Measurements from ENCODE around the gene SCRN2. TPM values are rescaled to one million over a fixed set of nuclear protein-coding genes. Genes with fewer than 3 reads are reported as not detected.

Gene SCRN2
- total RNA-seq (2014; rRNA removed) (44.0 and 47.9 TPM in 2 replicates), Bru-seq, nascent RNA (percentile 84 among the genes with signal in this experiment), BruChase-seq, experiment 1, labeled RNA remaining after a 6-hour chase (percentile 74 among the genes with signal in this experiment), BruChase-seq, experiment 2, labeled RNA remaining after a 2-hour chase (percentile 87 among the genes with signal in this experiment)
- long read RNA-seq, transcript SCRN2-201 (8 exons, 1,548 nt): major isoform, 33 of 120 reads
- long read RNA-seq, transcript SCRN2-202 (7 exons, 1,779 nt): minor isoform, 9 of 120 reads
- long read RNA-seq, transcript SCRN2-212 (7 exons, 1,745 nt): minor isoform, 11 of 120 reads
- long read RNA-seq, partial matches to known transcripts: 24 of 120 reads
- long read RNA-seq, other reads (novel, unspliced or antisense): 43 of 120 reads

- ChIA-PET CTCF (interaction anchor here (0.5 to 4.1 kb wide), 12 partner anchors 10 to 131 kb away, joined by 3 to 65 read pairs (median 4); partner anchors contain the start of genes CDK5RAP3, LRRC46, MRPL10 and PNPO), POLR2A (ENCODE audit: unreplicated experiment) (no interaction called here)
- ATAC-seq: peak; percentile 85
- Histone ChIP-seq H3K4me3 (ENCODE audit: low read length) (peak within 1 kb of the TSS; percentile 80), H2AFZ (ENCODE audit: low read length) (peak within 1 kb of the TSS; percentile 95), H4K20me1 (ENCODE audit: low read length) (no peaks in the 10 kb centered on the region), H3F3A (ENCODE audit: low read length, unreplicated experiment) (no peaks in the 10 kb centered on the region), H3K4me2 (ENCODE audit: low read length) (peak within 1 kb of the TSS; percentile 91), H3K9ac (ENCODE audit: low read length) (peak within 1 kb of the TSS; percentile 75), H3K27ac (ENCODE audit: low read length) (no peak within 1 kb of the TSS), H3K79me2 (ENCODE audit: low read length) (peaks cover 17% of the 10 kb centered on the region), H3K36me3 (ENCODE audit: low read depth, low read length) (no peaks in the 10 kb centered on the region; the same call in 1 of the 2 replicates), H3K27me3 (ENCODE audit: low read length) (no peaks in the 10 kb centered on the region), H3K9me2 (replicated peaks; ENCODE audit: low read length) (no peaks in the 10 kb centered on the region), H3K9me3 (ENCODE audit: low read length) (no peaks in the 10 kb centered on the region), H3K4me1 (ENCODE audit: insufficient read depth, low read length) (peaks cover 29% of the 10 kb centered on the region)
- TF ChIP-seq EZH2phosphoT487 (IDR thresholded peaks at IDR 0.05; ENCODE audit: borderline replicate concordance, low read length): no peak
- peak; percentile 99 for TF ChIP-seq CTCF (conservative IDR thresholded peaks at IDR 0.05; ENCODE audit: low read depth, low read length)
- TF ChIP-seq EZH2 (IDR thresholded peaks at IDR 0.05; ENCODE audit: low read length, unreplicated experiment): no peak
- intact Hi-C loops (cut with micrococcal nuclease): loop anchor here (1.0 to 2.0 kb wide), 2 partner anchors 108 to 130 kb away; partner anchors contain the start of gene CDK5RAP3
- TSS peak; percentile 79 for BruUV-seq (replicated peaks)
- DNase-seq: peak; percentile 97
Observed at GRCh38 chr17:47840742-47841487, at the start of gene SCRN2. Gene SCRN2 (minus strand): TSS chr17:47841273. CDS start chr17:47840843, 430 bp downstream.

- peak; percentile 99 for ATAC-seq
- H4K20me1 ChIP-seq (ENCODE audit: low read length): no peaks in the 10 kb centered on the region
- peak; percentile 93 for DNase-seq
- H3K4me1 ChIP-seq (ENCODE audit: insufficient read depth, low read length): peaks cover 17% of the 10 kb centered on the region
- intact Hi-C loops (cut with micrococcal nuclease): loop anchor here (1.0 kb wide), 1 partner anchor 47 kb away; no protein-coding TSS in a partner anchor
- H3K79me2 ChIP-seq (ENCODE audit: low read length): peaks cover 6% of the 10 kb centered on the region
- H3K4me3 ChIP-seq (ENCODE audit: low read length): no peak overlapping the region
- ChIA-PET CTCF (interaction anchor here (0.6 to 1.9 kb wide), 10 partner anchors 25 to 240 kb away, joined by 3 to 65 read pairs (median 4); partner anchors contain the start of genes KPNB1, OSBPL7, SCRN2 and SP6), POLR2A (ENCODE audit: unreplicated experiment) (no interaction called here)
- H2AFZ ChIP-seq (ENCODE audit: low read length): no peak overlapping the region
- no peak overlapping the region for H3K27ac ChIP-seq (ENCODE audit: low read length)
- no peaks in the 10 kb centered on the region for H3K9me2 ChIP-seq (replicated peaks; ENCODE audit: low read length)
- H3K4me2 ChIP-seq (ENCODE audit: low read length): no peak overlapping the region
- H3F3A ChIP-seq (ENCODE audit: low read length, unreplicated experiment): no peaks in the 10 kb centered on the region
- TF ChIP-seq CTCF (conservative IDR thresholded peaks at IDR 0.05; ENCODE audit: low read depth, low read length): peak; percentile 99
- TF ChIP-seq EZH2 (IDR thresholded peaks at IDR 0.05; ENCODE audit: low read length, unreplicated experiment): no peak
- TF ChIP-seq EZH2phosphoT487 (IDR thresholded peaks at IDR 0.05; ENCODE audit: borderline replicate concordance, low read length): no peak
- H3K36me3 ChIP-seq (ENCODE audit: low read depth, low read length): no peaks in the 10 kb centered on the region
- H3K27me3 ChIP-seq (ENCODE audit: low read length): no peaks in the 10 kb centered on the region
- no peak overlapping the region for H3K9ac ChIP-seq (ENCODE audit: low read length)
- no peaks in the 10 kb centered on the region for H3K9me3 ChIP-seq (ENCODE audit: low read length)
- no TSS peak for BruUV-seq (replicated peaks)
Observed at GRCh38 chr17:47889734-47890529, 48.9 kb upstream of the SCRN2 start.

Measured in PC-3 (cell line).